Left lung (tissue), 10 donors: Measurements from ENCODE around the gene TBC1D30. TPM values are rescaled to one million over a fixed set of nuclear protein-coding genes. Genes with fewer than 3 reads are reported as not detected.

Experiments used
- ATAC-seq: fragments of 200-7000 bp; cut with Tn5 transposase; one replicate; pipeline ENCODE4 v1.9.1; 2020; ENCODE audit warnings: moderate library complexity
- DNase-seq, 4 donors: peaks; one replicate each; pipeline ENCODE4 v3.0.0-alpha.2; 2013 to 2020
- H3K27ac ChIP-seq, 2 donors: fragments of 200-600 bp; sonication (generic) in 1 of 2; one replicate each; pipeline versions ENCODE4 v1.5.0 to v1.8.0; 2020 to 2021
- H3K27me3 ChIP-seq, 2 donors: fragments of 200-600 bp; sonication (generic) in 1 of 2; one replicate each; pipeline versions ENCODE4 v1.5.0 to v1.8.0; 2020 to 2021
- H3K36me3 ChIP-seq, 2 donors: fragments of 200-600 bp; sonication (generic) in 1 of 2; one replicate each; pipeline versions ENCODE4 v1.5.0 to v1.8.0; 2020 to 2021
- H3K4me1 ChIP-seq, 2 donors: fragments of 200-600 bp; one replicate each; pipeline ENCODE4 v1.8.0; 2021
- H3K4me3 ChIP-seq, 2 donors: fragments of 200-600 bp; sonication (generic) in 1 of 2; one replicate each; pipeline versions ENCODE4 v1.5.0 to v1.8.0; 2020 to 2021; ENCODE audit warnings: mild to moderate bottlenecking in 1 of 2
- H3K9me3 ChIP-seq, 2 donors: fragments of 200-600 bp; sonication (generic) in 1 of 2; one replicate each; pipeline versions ENCODE4 v1.5.0 to v1.8.0; 2020 to 2021
- intact Hi-C, 2 donors: fragments of 100-400 bp; cut with DNase I; formaldehyde crosslinking; loops; one replicate each; pipeline versions ENCODE4 v1.11.2 to v1.14.2; 2022
- polyA plus RNA-seq, 6 donors: library from polyadenylated mRNA; unstranded; fragments of 120-200 nt; gene quantifications; one replicate each; pipeline ENCODE4 v1.2.1, GENCODE V29; 2013; ENCODE audit not compliant: insufficient read length in 6 of 6
- total RNA-seq, 2 donors: library from RNA; stranded (reverse); fragmentation: NEBNext Ultra II Directional; extraction: Animal tissue kit (Norgen Biotek cat#: 25700); gene quantifications; one replicate each; pipeline ENCODE4 v1.2.1, GENCODE V29; 2021
- TF ChIP-seq, protein P1 (sequence below), 2 donors: fragments of 200-600 bp; sonication (generic) in 1 of 2; IDR thresholded peaks; one replicate each; pipeline versions ENCODE4 v1.5.0 to v1.8.0; 2021; ENCODE audit warnings: antibody characterized with exemption in 2 of 2
- donor health status: DM: no; HTN: yes; CAD: no.
- donor health status: DM: no; HTN: no; CAD: no.

The TBC1D30 gene
- total and polyA plus RNA-seq, 8 donors = 4.3 to 15.8 (median 11.0) TPM

- peak; percentile 96 for ATAC-seq
- no peaks in the 10 kb centered on the region for H3K36me3 ChIP-seq
- no peak overlapping the region for H3K27ac ChIP-seq
- H3K4me3 ChIP-seq = no peak overlapping the region
- DNase-seq = peak in 2 of 4 donors; percentile 72 to 89
- H3K27me3 ChIP-seq = no peaks in the 10 kb centered on the region
- peaks cover 0 to 17% of the 10 kb centered on the region in 2 donors for H3K4me1 ChIP-seq
- intact Hi-C loops = no loop called here
- no peaks in the 10 kb centered on the region for H3K9me3 ChIP-seq
- TF ChIP-seq, protein P1, sequence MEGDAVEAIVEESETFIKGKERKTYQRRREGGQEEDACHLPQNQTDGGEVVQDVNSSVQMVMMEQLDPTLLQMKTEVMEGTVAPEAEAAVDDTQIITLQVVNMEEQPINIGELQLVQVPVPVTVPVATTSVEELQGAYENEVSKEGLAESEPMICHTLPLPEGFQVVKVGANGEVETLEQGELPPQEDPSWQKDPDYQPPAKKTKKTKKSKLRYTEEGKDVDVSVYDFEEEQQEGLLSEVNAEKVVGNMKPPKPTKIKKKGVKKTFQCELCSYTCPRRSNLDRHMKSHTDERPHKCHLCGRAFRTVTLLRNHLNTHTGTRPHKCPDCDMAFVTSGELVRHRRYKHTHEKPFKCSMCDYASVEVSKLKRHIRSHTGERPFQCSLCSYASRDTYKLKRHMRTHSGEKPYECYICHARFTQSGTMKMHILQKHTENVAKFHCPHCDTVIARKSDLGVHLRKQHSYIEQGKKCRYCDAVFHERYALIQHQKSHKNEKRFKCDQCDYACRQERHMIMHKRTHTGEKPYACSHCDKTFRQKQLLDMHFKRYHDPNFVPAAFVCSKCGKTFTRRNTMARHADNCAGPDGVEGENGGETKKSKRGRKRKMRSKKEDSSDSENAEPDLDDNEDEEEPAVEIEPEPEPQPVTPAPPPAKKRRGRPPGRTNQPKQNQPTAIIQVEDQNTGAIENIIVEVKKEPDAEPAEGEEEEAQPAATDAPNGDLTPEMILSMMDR (IDR thresholded peaks at IDR 0.05) = peak; percentile 81 to 85
Measured at GRCh38 chr12:64796205-64796845, 28.1 kb upstream of the TBC1D30 start.

GRCh38 chr12:64797156-64797555 lies 27.3 kb upstream of the TBC1D30 start:
- H3K27ac ChIP-seq = no peak overlapping the region
- TF ChIP-seq, protein P1 (IDR thresholded peaks at IDR 0.05) = no peak
- H3K4me1 ChIP-seq = peaks cover 0 to 17% of the 10 kb centered on the region in 2 donors
- H3K36me3 ChIP-seq = no peaks in the 10 kb centered on the region
- intact Hi-C loops = no loop called here
- H3K27me3 ChIP-seq = no peaks in the 10 kb centered on the region
- H3K4me3 ChIP-seq = no peak overlapping the region
- no peaks in the 10 kb centered on the region for H3K9me3 ChIP-seq
- DNase-seq = no peak
- ATAC-seq = no peak

- Histone ChIP-seq H3K36me3 (no peaks in the 10 kb centered on the region), H3K4me3 (no peak overlapping the region), H3K4me1 (peaks cover 0 to 17% of the 10 kb centered on the region in 2 donors), H3K27me3 (no peaks in the 10 kb centered on the region), H3K9me3 (no peaks in the 10 kb centered on the region), H3K27ac (no peak overlapping the region)
- TF ChIP-seq, protein P1 (IDR thresholded peaks at IDR 0.05) = no peak
- ATAC-seq = no peak
- no peak for DNase-seq
- intact Hi-C loops = no loop called here
Measured at GRCh38 chr12:64798165-64798564, 26.3 kb upstream of the TBC1D30 start.

- Histone ChIP-seq H3K9me3 (no peaks in the 10 kb centered on the region), H3K27ac (no peak overlapping the region), H3K4me3 (no peak overlapping the region), H3K36me3 (no peaks in the 10 kb centered on the region), H3K4me1 (peaks cover 0 to 16% of the 10 kb centered on the region in 2 donors), H3K27me3 (no peaks in the 10 kb centered on the region)
- intact Hi-C loops = no loop called here
- ATAC-seq (no peak), DNase-seq (no peak)
- TF ChIP-seq, protein P1 (IDR thresholded peaks at IDR 0.05) = no peak
Measured at GRCh38 chr12:64800640-64801039, 23.8 kb upstream of the TBC1D30 start.

DNA sequence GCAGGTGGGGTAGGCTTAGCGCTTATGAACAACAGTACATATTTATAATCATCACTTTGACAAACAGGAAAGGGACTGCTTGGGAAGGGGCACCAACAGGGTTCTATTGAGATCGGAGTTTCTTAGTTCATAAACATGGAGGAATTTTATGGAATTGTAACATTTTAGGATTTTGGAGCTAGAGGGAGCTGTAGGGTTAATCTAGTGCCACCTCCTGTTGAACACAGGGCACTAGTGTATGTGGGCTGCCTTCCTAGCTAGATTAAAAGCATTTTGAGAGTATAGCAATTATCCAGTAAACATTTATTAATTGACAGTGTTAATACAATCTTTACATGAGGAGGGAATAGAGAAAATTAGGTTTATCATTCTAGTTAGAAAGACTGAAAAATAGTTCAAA lies 23.1 kb upstream of the TBC1D30 start:
- no peak overlapping the region for H3K4me3 ChIP-seq
- H3K27ac ChIP-seq = no peak overlapping the region
- H3K36me3 ChIP-seq = no peaks in the 10 kb centered on the region
- H3K9me3 ChIP-seq = no peaks in the 10 kb centered on the region
- H3K4me1 ChIP-seq = peaks cover 0 to 10% of the 10 kb centered on the region in 2 donors
- DNase-seq = no peak
- no peaks in the 10 kb centered on the region for H3K27me3 ChIP-seq
- intact Hi-C loops = no loop called here
- peak; percentile 54 for ATAC-seq
- TF ChIP-seq, protein P1 (IDR thresholded peaks at IDR 0.05) = no peak
